Transverse colon (tissue), 4 donors: ENCODE data around the gene MLST8.

ENCODE experiments used
- POLR2AphosphoS5 ChIP-seq, 3 donors: sonication (generic); formaldehyde crosslinking; IDR thresholded peaks; one replicate each; pipeline ENCODE4 v1.6.1; 2016; ENCODE audit warnings: antibody characterized with exemption in 3 of 3
- TF ChIP-seq, protein P1 (sequence below), 5 experiments: fragments of 200-600 bp in 3 of 5; fragments of 450-650 bp in 2 of 5; sonication (generic) in 3 of 5; IDR thresholded peaks; 1 replicate in 2 of 5; 2 replicates in 3 of 5; pipeline ENCODE4 v1.5.1; 2016 to 2017; ENCODE audit warnings: antibody characterized with exemption in 5 of 5, inconsistent platforms in 3 of 5, mild to moderate bottlenecking in 2 of 5, moderate library complexity in 1 of 5

DNA sequence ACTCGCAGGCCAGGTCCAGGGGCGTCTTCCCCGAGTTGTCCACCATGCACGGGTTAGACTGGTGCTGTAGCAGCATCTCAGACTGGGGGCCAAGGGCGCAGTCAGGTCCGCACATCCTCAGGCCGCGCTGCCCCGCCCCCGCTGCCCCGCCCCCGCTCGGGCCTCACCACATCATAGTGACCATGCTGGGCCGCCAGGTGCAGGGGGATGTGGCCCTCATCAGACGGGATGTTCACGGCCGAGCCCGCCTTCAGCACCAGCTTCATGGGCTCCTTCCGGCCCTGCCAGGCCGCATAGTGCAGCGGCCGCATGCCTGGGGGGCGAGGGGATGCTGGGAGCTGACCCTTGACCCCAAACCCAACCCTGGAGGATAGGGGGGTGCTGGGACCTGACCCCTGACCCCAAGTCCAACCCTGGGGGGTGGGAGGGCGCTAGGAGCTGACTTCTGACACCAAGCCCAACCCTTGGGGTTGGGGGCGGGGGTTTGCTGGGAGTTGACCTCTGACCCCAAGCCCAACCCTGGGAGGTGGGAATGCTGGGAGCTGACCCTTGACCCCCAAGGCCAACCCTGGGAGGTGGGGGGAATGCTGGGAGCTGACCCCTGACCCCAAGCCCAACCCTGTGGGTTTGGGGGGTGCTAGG is 15.9 kb upstream of the MLST8 start:
- TF ChIP-seq, protein P1, sequence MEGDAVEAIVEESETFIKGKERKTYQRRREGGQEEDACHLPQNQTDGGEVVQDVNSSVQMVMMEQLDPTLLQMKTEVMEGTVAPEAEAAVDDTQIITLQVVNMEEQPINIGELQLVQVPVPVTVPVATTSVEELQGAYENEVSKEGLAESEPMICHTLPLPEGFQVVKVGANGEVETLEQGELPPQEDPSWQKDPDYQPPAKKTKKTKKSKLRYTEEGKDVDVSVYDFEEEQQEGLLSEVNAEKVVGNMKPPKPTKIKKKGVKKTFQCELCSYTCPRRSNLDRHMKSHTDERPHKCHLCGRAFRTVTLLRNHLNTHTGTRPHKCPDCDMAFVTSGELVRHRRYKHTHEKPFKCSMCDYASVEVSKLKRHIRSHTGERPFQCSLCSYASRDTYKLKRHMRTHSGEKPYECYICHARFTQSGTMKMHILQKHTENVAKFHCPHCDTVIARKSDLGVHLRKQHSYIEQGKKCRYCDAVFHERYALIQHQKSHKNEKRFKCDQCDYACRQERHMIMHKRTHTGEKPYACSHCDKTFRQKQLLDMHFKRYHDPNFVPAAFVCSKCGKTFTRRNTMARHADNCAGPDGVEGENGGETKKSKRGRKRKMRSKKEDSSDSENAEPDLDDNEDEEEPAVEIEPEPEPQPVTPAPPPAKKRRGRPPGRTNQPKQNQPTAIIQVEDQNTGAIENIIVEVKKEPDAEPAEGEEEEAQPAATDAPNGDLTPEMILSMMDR (IDR thresholded peaks at IDR 0.05) = no peak
- no peak for TF ChIP-seq POLR2AphosphoS5 (IDR thresholded peaks at IDR 0.05)
